Smooth muscle cell (in vitro differentiated cells): Measurements from ENCODE around the gene RERE. TPM values are rescaled to one million over a fixed set of nuclear protein-coding genes. Genes with fewer than 3 reads are reported as not detected.
"Not testable (repeated sequence)": the region's sequence is repeated elsewhere in the genome, so short reads cannot be mapped to it uniquely, and the experiment has no call there.

Experiments used
- DNase-seq: peaks from one replicate; lab custom pipeline; 2025; ENCODE audit not compliant: unreplicated experiment; lab: John Stamatoyannopoulos, UW
- H2AFZ ChIP-seq: fragments of 200-600 bp; sonication (generic); 2 replicates; pipeline ENCODE4 v1.6.0; 2016; ENCODE audit warnings: antibody characterized with exemption, low read depth, mild to moderate bottlenecking
- H3F3A ChIP-seq: fragments of 200-600 bp; sonication (generic); 2 replicates; pipeline ENCODE4 v1.6.0; 2017; ENCODE audit warnings: antibody characterized with exemption, low read depth
- H3K27ac ChIP-seq: fragments of 200-600 bp; sonication (generic); 2 replicates; pipeline ENCODE4 v1.5.1; 2016; ENCODE audit warnings: low read depth, mild to moderate bottlenecking
- H3K27me3 ChIP-seq: fragments of 200-600 bp; sonication (generic); 2 replicates; pipeline ENCODE4 v1.6.1; 2016; ENCODE audit warnings: low read depth, mild to moderate bottlenecking
- H3K36me3 ChIP-seq: fragments of 200-600 bp; sonication (generic); 2 replicates; pipeline ENCODE4 v1.5.1; 2016; ENCODE audit warnings: low read depth
- H3K4me1 ChIP-seq: fragments of 200-600 bp; sonication (generic); 2 replicates; pipeline ENCODE4 v1.5.1; 2016; ENCODE audit warnings: low read depth
- H3K4me2 ChIP-seq: fragments of 200-600 bp; sonication (generic); 2 replicates; pipeline ENCODE4 v1.6.0; 2016; ENCODE audit warnings: mild to moderate bottlenecking
- H3K4me3 ChIP-seq: fragments of 200-600 bp; sonication (generic); 2 replicates; pipeline ENCODE4 v1.5.1; 2016; ENCODE audit warnings: mild to moderate bottlenecking
- H3K79me2 ChIP-seq: fragments of 200-600 bp; sonication (generic); 2 replicates; pipeline ENCODE4 v1.6.0; 2016; ENCODE audit warnings: low read depth, mild to moderate bottlenecking
- H3K9ac ChIP-seq: fragments of 200-600 bp; sonication (generic); 2 replicates; pipeline ENCODE4 v1.6.0; 2016; ENCODE audit warnings: low read depth
- H3K9me3 ChIP-seq: fragments of 200-600 bp; sonication (generic); replicated peaks from 2 replicates; pipeline ENCODE4 v1.5.1; 2016; ENCODE audit warnings: low read depth
- H4K20me1 ChIP-seq: fragments of 200-600 bp; sonication (generic); 2 replicates; pipeline ENCODE4 v1.6.0; 2016; ENCODE audit warnings: low read depth
- CTCF ChIP-seq: fragments of 200-600 bp; sonication (generic); IDR thresholded peaks from 2 replicates; pipeline ENCODE4 v1.5.1; 2017; ENCODE audit warnings: borderline replicate concordance, mild to moderate bottlenecking, antibody characterized with exemption; ENCODE audit not compliant: insufficient read depth, poor library complexity, severe bottlenecking
- WGBS: methylation state at CpG from one replicate; pipeline ENCODE4 v1.1.7; 2016; ENCODE audit warnings: low lambda C conversion rate; 5-methylcytosine and 5-hydroxymethylcytosine counted together
- polyA plus RNA-seq: library from polyadenylated mRNA; unstranded; fragments of >200 nt; fragmentation: Nextera tagmentation; extraction: Ambion mirVana; gene quantifications from 2 replicates; pipeline ENCODE4 v1.2.1, GENCODE V29; 2016
- total RNA-seq: library from RNA; depleted of rRNA; stranded (reverse); fragments of >200 nt; gene quantifications from 2 replicates; pipeline ENCODE4 v1.2.3, GENCODE V29; 2014

The RERE gene
- total and polyA plus RNA-seq, 2 experiments from 2014 or later: 45.6 to 59.2 TPM

GRCh38 chr1:8455700-8456307 lies 361.6 kb downstream of the RERE start:
- peaks cover 31% of the 10 kb centered on the region for H4K20me1 ChIP-seq
- no peak overlapping the region for H3K4me3 ChIP-seq
- H3K27me3 ChIP-seq: no peaks in the 10 kb centered on the region
- H3F3A ChIP-seq: peaks cover 37% of the 10 kb centered on the region
- no peak overlapping the region for H2AFZ ChIP-seq
- H3K79me2 ChIP-seq: peaks cover 56% of the 10 kb centered on the region
- H3K27ac ChIP-seq: peak overlapping the region; percentile 89
- peak overlapping the region; percentile 73 for H3K4me2 ChIP-seq
- DNase-seq: no peak
- no peak for TF ChIP-seq CTCF
- peak overlapping the region; percentile 53 for H3K9ac ChIP-seq
- WGBS: 46% methylated on average over 7 of the region's 7 CpGs
- peaks cover 28% of the 10 kb centered on the region for H3K4me1 ChIP-seq
- no peaks in the 10 kb centered on the region for H3K36me3 ChIP-seq
- no peaks in the 10 kb centered on the region for H3K9me3 ChIP-seq

GRCh38 chr1:8450312-8450711 lies 367.1 kb downstream of the RERE start:
- peaks cover 44% of the 10 kb centered on the region for H3F3A ChIP-seq
- TF ChIP-seq CTCF: no peak
- peaks cover 33% of the 10 kb centered on the region for H4K20me1 ChIP-seq
- WGBS: 78% methylated on average over 11 of the region's 11 CpGs
- H3K4me2 ChIP-seq: peak overlapping the region; percentile 81
- no peaks in the 10 kb centered on the region for H3K27me3 ChIP-seq
- no peak overlapping the region for H3K9ac ChIP-seq
- peaks cover 30% of the 10 kb centered on the region for H3K4me1 ChIP-seq
- H3K36me3 ChIP-seq: no peaks in the 10 kb centered on the region
- no peak overlapping the region for H3K4me3 ChIP-seq
- no peak for DNase-seq
- peak overlapping the region; percentile 94 for H3K27ac ChIP-seq
- H2AFZ ChIP-seq: no peak overlapping the region
- peaks cover 42% of the 10 kb centered on the region for H3K79me2 ChIP-seq
- no peaks in the 10 kb centered on the region for H3K9me3 ChIP-seq

GRCh38 chr1:8448911-8449661 lies 368.4 kb downstream of the RERE start:
- Histone ChIP-seq H3K27me3 (no peaks in the 10 kb centered on the region), H3K79me2 (peaks cover 54% of the 10 kb centered on the region), H3K36me3 (no peaks in the 10 kb centered on the region), H3K27ac (peak overlapping the region; percentile 94), H3K4me1 (peaks cover 27% of the 10 kb centered on the region), H2AFZ (no peak overlapping the region), H3K4me3 (peak overlapping the region; percentile 21), H3K4me2 (peak overlapping the region; percentile 81), H4K20me1 (peaks cover 33% of the 10 kb centered on the region), H3K9ac (peak overlapping the region; percentile 75), H3K9me3 (no peaks in the 10 kb centered on the region), H3F3A (peaks cover 33% of the 10 kb centered on the region)
- TF ChIP-seq CTCF: no peak
- WGBS: 11% methylated on average over 12 of the region's 12 CpGs
- no peak for DNase-seq

- H3F3A ChIP-seq: peaks cover 29% of the 10 kb centered on the region
- not testable (repeated sequence) for DNase-seq, H3K27me3 ChIP-seq, H3K9me3 ChIP-seq, H2AFZ ChIP-seq, H3K36me3 ChIP-seq
- peaks cover 33% of the 10 kb centered on the region for H4K20me1 ChIP-seq
- 44% methylated on average over 11 of the region's 11 CpGs for WGBS
- peak overlapping the region; percentile 81 for H3K4me2 ChIP-seq
- peak overlapping the region; percentile 75 for H3K9ac ChIP-seq
- H3K4me1 ChIP-seq: peaks cover 27% of the 10 kb centered on the region
- H3K27ac ChIP-seq: peak overlapping the region; percentile 94
- H3K4me3 ChIP-seq: peak overlapping the region; percentile 21
- peaks cover 52% of the 10 kb centered on the region for H3K79me2 ChIP-seq
Observed at GRCh38 chr1:8448505-8448904, 368.9 kb downstream of the RERE start.
